ENCODE data around the gene LETM1.

LETM1 gene

DNA sequence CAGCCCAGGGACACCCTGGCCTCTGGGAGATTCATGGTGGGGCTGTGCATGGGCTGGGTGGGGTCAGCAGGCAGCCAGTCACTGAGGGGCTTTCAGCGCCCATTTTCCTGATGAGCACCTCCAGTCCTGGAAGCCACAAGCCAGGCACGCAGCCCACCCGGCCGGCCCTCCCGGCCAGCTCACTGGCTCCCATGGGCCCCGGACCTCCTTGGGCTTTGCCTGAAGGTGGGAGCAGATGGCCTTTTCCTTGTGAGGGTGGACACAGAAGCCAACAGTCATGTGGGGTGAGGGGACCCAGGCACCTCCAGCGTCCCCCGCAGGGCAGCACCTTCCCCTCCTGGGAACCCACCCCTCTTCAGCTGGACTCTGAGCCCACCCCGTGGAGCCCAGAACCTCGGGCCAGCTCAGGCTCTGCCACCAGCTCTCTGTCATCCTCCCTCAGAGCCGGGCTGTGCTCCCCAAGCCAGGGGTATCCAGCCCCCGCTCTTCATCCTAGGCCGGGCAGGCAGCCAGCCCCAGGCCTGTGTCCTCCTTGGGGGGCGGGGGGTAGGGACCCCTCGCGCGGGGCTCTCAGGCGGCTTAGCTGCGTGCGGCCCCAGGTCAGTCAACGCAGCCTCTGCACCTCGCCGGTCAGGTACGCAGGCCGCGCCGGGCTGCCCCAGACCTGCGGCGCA is 63.7 kb downstream of the LETM1 start:
- peak overlapping the region; percentile 30 for H3K4me3 Mint-ChIP-seq
- intact Hi-C loops (cut with micrococcal nuclease), result no loop called here
- peaks cover 59% of the 10 kb centered on the region for H3K27me3 Mint-ChIP-seq
- H3K4me1 Mint-ChIP-seq (ENCODE audit: low read depth), result no peaks in the 10 kb centered on the region
- no peak overlapping the region for H3K27ac Mint-ChIP-seq
- H3K9me3 Mint-ChIP-seq, result no peaks in the 10 kb centered on the region
- H3K36me3 Mint-ChIP-seq (ENCODE audit: low read depth), result no peaks in the 10 kb centered on the region

GRCh38 chr4:1790005-1790404 is 66.0 kb downstream of the LETM1 start:
- Mint-ChIP-seq H3K36me3 (ENCODE audit: low read depth) (no peaks in the 10 kb centered on the region), H3K27ac (no peak overlapping the region), H3K4me1 (ENCODE audit: low read depth) (no peaks in the 10 kb centered on the region), H3K27me3 (peaks cover 38% of the 10 kb centered on the region), H3K9me3 (no peaks in the 10 kb centered on the region), H3K4me3 (no peak overlapping the region)
- intact Hi-C loops (cut with micrococcal nuclease), result no loop called here

DNA sequence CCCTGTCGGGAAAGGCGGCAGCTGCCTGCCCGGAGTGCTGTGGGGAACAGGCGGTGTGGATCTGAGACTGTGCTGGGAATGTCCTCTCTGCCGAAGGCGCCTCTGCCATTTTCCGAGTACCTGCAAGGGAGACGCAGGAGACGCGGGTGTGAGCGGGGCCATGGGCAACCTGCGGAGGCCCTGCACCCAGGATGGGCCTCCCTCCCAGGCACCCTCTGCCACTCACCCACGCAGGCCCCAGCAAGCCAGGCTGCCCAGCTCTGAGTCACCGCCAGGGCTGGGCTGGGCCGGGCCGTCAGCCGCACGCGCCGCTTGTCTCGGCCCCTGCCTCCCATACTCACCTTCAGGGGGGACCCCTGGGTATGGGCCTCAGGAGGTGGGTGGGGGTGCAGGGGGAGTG is 66.4 kb downstream of the LETM1 start:
- Mint-ChIP-seq H3K27me3 (peaks cover 39% of the 10 kb centered on the region), H3K4me3 (no peak overlapping the region), H3K27ac (no peak overlapping the region), H3K4me1 (ENCODE audit: low read depth) (no peaks in the 10 kb centered on the region), H3K36me3 (ENCODE audit: low read depth) (no peaks in the 10 kb centered on the region), H3K9me3 (no peaks in the 10 kb centered on the region)
- intact Hi-C loops (cut with micrococcal nuclease), result no loop called here

DNA sequence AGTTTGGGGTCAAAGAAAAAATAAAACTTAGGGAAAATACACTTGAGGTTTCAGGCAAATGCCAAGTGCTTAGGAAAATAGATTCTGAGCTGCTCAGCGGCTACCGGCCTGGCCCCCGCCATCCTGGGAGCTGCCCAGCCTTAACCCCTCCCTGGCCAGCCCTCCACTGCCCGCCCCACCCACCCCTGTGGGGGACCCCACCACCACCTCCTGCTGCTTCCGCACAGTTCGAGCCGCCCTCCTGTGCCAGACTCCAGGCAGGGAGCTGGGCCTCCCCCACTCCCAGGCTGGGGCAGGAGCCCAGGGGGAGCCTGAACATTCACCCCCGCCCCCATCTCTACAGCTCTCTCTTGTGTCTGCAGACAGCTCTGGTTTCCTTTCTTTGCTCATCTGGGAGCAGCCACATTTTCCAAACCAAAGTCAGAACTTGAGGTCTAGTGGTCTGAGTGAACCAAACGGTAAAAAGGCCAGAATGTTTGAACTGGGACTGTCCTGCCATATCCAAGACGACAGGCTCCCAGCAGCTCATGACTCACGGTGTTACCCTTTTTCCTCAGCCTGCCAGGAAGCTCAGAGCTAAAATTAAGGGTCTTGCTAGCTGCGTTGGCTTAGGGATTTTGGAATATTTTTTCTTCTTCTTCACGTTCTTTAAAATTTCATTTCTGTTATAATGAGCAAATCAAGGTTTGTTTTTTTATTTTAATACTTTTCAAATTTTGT is 67.5 kb downstream of the LETM1 start:
- Mint-ChIP-seq H3K4me1 (ENCODE audit: low read depth) (no peaks in the 10 kb centered on the region), H3K27me3 (peaks cover 36% of the 10 kb centered on the region)

DNA sequence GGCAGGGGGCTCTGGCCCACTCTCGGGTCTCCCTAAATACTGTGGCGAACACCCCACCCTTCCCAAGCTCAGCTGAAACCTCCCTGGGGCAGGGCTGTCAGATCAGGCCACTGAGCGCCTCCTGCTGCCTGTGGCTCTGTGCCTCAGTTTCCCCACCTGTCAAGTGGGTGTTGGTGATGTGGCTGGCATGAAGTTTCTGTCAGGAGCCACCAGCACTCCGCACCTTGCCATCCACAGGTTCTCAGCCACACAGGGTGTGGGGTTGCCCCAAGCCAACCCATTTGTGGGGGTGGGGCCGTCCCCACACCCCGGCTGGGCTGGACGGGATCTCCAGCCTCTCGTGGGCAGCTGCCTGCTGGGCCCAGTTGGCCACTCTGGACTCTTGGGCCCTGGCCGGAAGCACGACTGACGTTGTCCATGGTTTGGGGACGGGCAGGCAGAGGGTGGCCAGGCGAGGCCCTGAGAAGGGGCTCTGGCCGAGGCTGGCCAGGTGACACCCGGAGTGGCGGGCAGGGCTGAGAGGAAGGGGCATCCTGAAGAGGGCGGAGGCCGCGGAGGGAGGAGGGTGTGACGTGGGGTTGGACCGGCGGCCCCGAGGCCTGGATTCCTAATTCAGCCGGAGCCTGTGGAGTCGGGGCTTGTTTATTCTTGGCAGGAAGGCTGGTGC is 68.4 kb downstream of the LETM1 start:
- Mint-ChIP-seq H3K4me3 (no peak overlapping the region), H3K27me3 (peaks cover 33% of the 10 kb centered on the region), H3K9me3 (no peaks in the 10 kb centered on the region), H3K27ac (no peak overlapping the region), H3K4me1 (ENCODE audit: low read depth) (no peaks in the 10 kb centered on the region), H3K36me3 (ENCODE audit: low read depth) (no peaks in the 10 kb centered on the region)
- intact Hi-C loops (cut with micrococcal nuclease), result no loop called here

More for the DNA sequence above, 67.5 kb downstream of the LETM1 start:
- H3K4me3 Mint-ChIP-seq, result no peak overlapping the region
- H3K27ac Mint-ChIP-seq, result no peak overlapping the region
- intact Hi-C loops (cut with micrococcal nuclease), result no loop called here
- H3K9me3 Mint-ChIP-seq, result no peaks in the 10 kb centered on the region
- no peaks in the 10 kb centered on the region for H3K36me3 Mint-ChIP-seq (ENCODE audit: low read depth)

DNA sequence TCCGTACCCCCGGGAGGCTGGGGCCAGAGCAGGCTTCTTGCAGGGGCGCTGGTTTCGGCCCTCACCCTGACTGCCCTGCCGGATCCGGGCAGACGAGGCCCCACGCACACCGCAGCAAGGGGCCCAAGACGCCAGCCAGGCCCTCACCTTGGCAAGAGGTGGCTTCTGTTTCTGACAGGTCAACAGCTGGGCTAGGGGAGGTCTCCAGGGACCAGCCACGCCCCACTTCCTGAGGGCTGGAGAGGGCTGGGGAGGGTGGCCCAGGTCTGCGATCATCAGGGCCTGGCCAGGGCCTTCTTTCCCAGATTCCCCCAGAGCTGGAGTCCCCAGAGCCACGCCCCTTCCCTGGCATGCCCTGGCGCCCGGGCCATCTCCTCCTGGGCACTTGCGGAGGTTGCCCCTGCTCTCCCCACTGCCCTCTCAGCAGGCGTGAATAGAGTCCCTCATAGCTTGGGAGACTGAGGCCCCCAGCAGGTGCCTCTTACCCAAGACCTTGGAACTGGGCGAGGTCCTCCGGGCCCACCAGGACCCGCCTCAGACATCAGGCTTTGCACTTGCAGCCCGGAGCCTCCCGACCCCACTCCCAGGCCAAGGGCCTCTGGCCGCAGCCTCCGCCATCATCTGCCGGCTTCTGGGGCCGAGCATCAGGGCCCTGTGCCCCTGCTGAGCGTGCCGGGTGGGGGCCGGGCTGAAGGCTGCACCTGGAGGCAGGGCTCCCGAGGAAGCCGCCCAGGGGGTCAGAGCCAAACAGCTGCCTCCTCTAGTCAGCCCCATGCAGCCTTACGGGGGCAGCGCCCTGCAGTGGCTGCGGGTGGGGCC is 69.2 kb downstream of the LETM1 start:
- intact Hi-C loops (cut with micrococcal nuclease), result no loop called here
- Mint-ChIP-seq H3K9me3 (no peaks in the 10 kb centered on the region), H3K4me1 (ENCODE audit: low read depth) (no peaks in the 10 kb centered on the region), H3K36me3 (ENCODE audit: low read depth) (no peaks in the 10 kb centered on the region), H3K4me3 (no peak overlapping the region), H3K27me3 (peaks cover 25% of the 10 kb centered on the region), H3K27ac (no peak overlapping the region)

GRCh38 chr4:1785592-1785991 is 70.4 kb downstream of the LETM1 start:
- Mint-ChIP-seq H3K27me3 (peaks cover 13% of the 10 kb centered on the region), H3K36me3 (ENCODE audit: low read depth) (no peaks in the 10 kb centered on the region), H3K4me3 (no peak overlapping the region), H3K4me1 (ENCODE audit: low read depth) (no peaks in the 10 kb centered on the region), H3K9me3 (no peaks in the 10 kb centered on the region), H3K27ac (no peak overlapping the region)
- intact Hi-C loops (cut with micrococcal nuclease), result no loop called here

- no peaks in the 10 kb centered on the region for H3K4me1 Mint-ChIP-seq (ENCODE audit: low read depth)
- peaks cover 10% of the 10 kb centered on the region for H3K27me3 Mint-ChIP-seq
- no peaks in the 10 kb centered on the region for H3K36me3 Mint-ChIP-seq (ENCODE audit: low read depth)
- H3K9me3 Mint-ChIP-seq, result no peaks in the 10 kb centered on the region
- intact Hi-C loops (cut with micrococcal nuclease), result no loop called here
- no peak overlapping the region for H3K4me3 Mint-ChIP-seq
- no peak overlapping the region for H3K27ac Mint-ChIP-seq
Measured at GRCh38 chr4:1784789-1785591, 71.0 kb downstream of the LETM1 start.

GRCh38 chr4:1784395-1784788 is 71.6 kb downstream of the LETM1 start:
- no peak overlapping the region for H3K4me3 Mint-ChIP-seq
- peaks cover 7% of the 10 kb centered on the region for H3K27me3 Mint-ChIP-seq
- H3K9me3 Mint-ChIP-seq, result no peaks in the 10 kb centered on the region
- H3K27ac Mint-ChIP-seq, result no peak overlapping the region
- intact Hi-C loops (cut with micrococcal nuclease), result no loop called here
- H3K4me1 Mint-ChIP-seq (ENCODE audit: low read depth), result no peaks in the 10 kb centered on the region
- no peaks in the 10 kb centered on the region for H3K36me3 Mint-ChIP-seq (ENCODE audit: low read depth)

- intact Hi-C loops (cut with micrococcal nuclease), result no loop called here
- Mint-ChIP-seq H3K27ac (no peak overlapping the region), H3K4me1 (ENCODE audit: low read depth) (no peaks in the 10 kb centered on the region), H3K36me3 (ENCODE audit: low read depth) (no peaks in the 10 kb centered on the region), H3K9me3 (no peaks in the 10 kb centered on the region), H3K27me3 (peaks cover 4% of the 10 kb centered on the region), H3K4me3 (no peak overlapping the region)
Measured at GRCh38 chr4:1783970-1784369, 72.0 kb downstream of the LETM1 start.

DNA sequence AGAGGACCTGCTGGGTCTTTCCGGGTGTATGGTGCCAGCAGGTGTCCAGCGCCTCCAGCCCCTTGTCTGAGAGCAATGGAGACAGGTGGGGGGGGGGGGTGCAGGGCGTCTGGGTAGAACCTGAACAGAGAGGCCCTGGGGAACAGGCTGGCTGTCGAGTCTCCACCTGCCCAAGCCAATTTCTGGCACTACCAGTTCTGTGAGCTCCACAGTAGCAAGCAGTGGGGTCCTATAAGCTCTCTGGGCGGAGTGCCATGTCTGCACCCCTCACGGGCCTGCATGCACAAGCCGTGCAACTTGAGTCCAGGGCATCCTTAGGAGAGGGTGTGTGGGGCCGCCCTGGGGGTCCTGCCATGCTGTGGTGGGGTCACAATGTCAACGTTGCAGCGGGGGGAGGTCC is 72.9 kb downstream of the LETM1 start:
- Mint-ChIP-seq H3K27ac (no peak overlapping the region), H3K36me3 (ENCODE audit: low read depth) (no peaks in the 10 kb centered on the region), H3K9me3 (no peaks in the 10 kb centered on the region), H3K4me1 (ENCODE audit: low read depth) (no peaks in the 10 kb centered on the region), H3K27me3 (peaks cover 2% of the 10 kb centered on the region), H3K4me3 (no peak overlapping the region)
- intact Hi-C loops (cut with micrococcal nuclease), result no loop called here

- intact Hi-C loops (cut with micrococcal nuclease), result no loop called here
- H3K27ac Mint-ChIP-seq, result no peak overlapping the region
- H3K27me3 Mint-ChIP-seq, result peaks cover 4% of the 10 kb centered on the region
- no peak overlapping the region for H3K4me3 Mint-ChIP-seq
- H3K36me3 Mint-ChIP-seq (ENCODE audit: low read depth), result no peaks in the 10 kb centered on the region
- no peaks in the 10 kb centered on the region for H3K4me1 Mint-ChIP-seq (ENCODE audit: low read depth)
- no peaks in the 10 kb centered on the region for H3K9me3 Mint-ChIP-seq
Measured at GRCh38 chr4:1780435-1780834, 75.5 kb downstream of the LETM1 start.

- Mint-ChIP-seq H3K27ac (no peak overlapping the region), H3K9me3 (no peaks in the 10 kb centered on the region), H3K36me3 (ENCODE audit: low read depth) (no peaks in the 10 kb centered on the region), H3K4me3 (no peak overlapping the region), H3K27me3 (peaks cover 2% of the 10 kb centered on the region), H3K4me1 (ENCODE audit: low read depth) (no peaks in the 10 kb centered on the region)
- intact Hi-C loops (cut with micrococcal nuclease), result no loop called here
Measured at GRCh38 chr4:1779588-1780382, 76.2 kb downstream of the LETM1 start.

All from dendritic cell treated with granulocyte-macrophage colony-stimulating factor and Interleukin-4, amounts not matched to agents 40 ng/mL and 50 ng/mL, for 4 days (primary cell).